HepG2 (cell line): ENCODE results near the gene ARL3. TPM values are rescaled to one million over a fixed set of nuclear protein-coding genes. Genes with fewer than 3 reads are reported as not detected.

Experiments used
- ATAC-seq: fragments of 200-7000 bp; cut with Tn5 transposase; 3 replicates; pipeline ENCODE4 v1.9.1; 2020; ENCODE audit warnings: mild to moderate bottlenecking, moderate library complexity
- BruUV-seq: library from RNA; stranded (reverse); fragments of 400-500 nt; replicated peaks from 2 replicates; lab custom pipeline; 2021; lab: Mats Ljungman, UMichigan
- CTCF ChIA-PET: fragments of 300-600 bp; formaldehyde crosslinking; extraction: SDS; loops from one replicate; lab custom pipeline; 2021; ENCODE audit warnings: low total read pairs, inconsistent platforms, low intra/inter-chr PET ratio; lab: Yijun Ruan, JAX
- POLR2A ChIA-PET: fragments of 350-600 bp; sonication (Branson Sonifier 250); formaldehyde crosslinking; loops from one replicate; lab custom pipeline; 2020; ENCODE audit warnings: antibody characterized with exemption, inconsistent platforms; lab: Yijun Ruan, JAX
- DNase-seq: peaks from one replicate; pipeline ENCODE4 v3.0.0-alpha.2; 2015; ENCODE audit warnings: low spot score
- FAIRE-seq: peaks from 3 replicates; lab custom pipeline; 2011; peaks lifted over from hg19 to GRCh38; lab: Jason Lieb, UNC
- H2AFZ ChIP-seq: one replicate; pipeline ENCODE4 v1.6.1; 2011; ENCODE audit warnings: low read length, inconsistent platforms
- H3K27ac ChIP-seq: fragments of 300-600 bp; 3 replicates; pipeline ENCODE4 v1.8.0; 2011; ENCODE audit warnings: mixed run types, mild to moderate bottlenecking, mixed read lengths, low read length, inconsistent platforms; ENCODE audit not compliant: insufficient read depth; ENCODE audit errors: extremely low read length
- H3K27me3 ChIP-seq, 2 experiments: fragments of 200-600 bp in 1 of 2; 2 replicates in 1 of 2; 3 replicates in 1 of 2; pipeline versions ENCODE4 v1.6.0 to v1.8.0; 2011; ENCODE audit warnings: low read length in 2 of 2, mild to moderate bottlenecking in 2 of 2, moderate library complexity in 2 of 2, inconsistent platforms in 1 of 2; ENCODE audit not compliant: insufficient read depth in 2 of 2, control insufficient read depth in 1 of 2
- H3K36me3 ChIP-seq, 2 experiments: fragments of 200-600 bp in 1 of 2; replicated peaks in 1 of 2; 2 replicates in 1 of 2; 3 replicates in 1 of 2; pipeline versions ENCODE4 v1.5.1 to v1.8.0; 2011; ENCODE audit warnings: low read length in 2 of 2, inconsistent platforms in 1 of 2; ENCODE audit not compliant: insufficient read depth in 2 of 2, control insufficient read depth in 1 of 2
- H3K4me1 ChIP-seq: 2 replicates; pipeline ENCODE4 v1.5.1; 2012; ENCODE audit warnings: low read length, inconsistent platforms; ENCODE audit not compliant: insufficient read depth
- H3K4me2 ChIP-seq: 2 replicates; pipeline ENCODE4 v1.6.0; 2011; ENCODE audit warnings: low read depth, low read length, inconsistent platforms
- H3K4me3 ChIP-seq, 3 experiments: fragments of 200-600 bp in 1 of 3; sonication (generic), shearing (Covaris generic) in 1 of 3; replicated peaks in 1 of 3; 2 replicates each; pipeline ENCODE4 v1.5.1; 2011 to 2016; ENCODE audit warnings: low read length in 3 of 3, inconsistent platforms in 2 of 3, low read depth in 2 of 3, mild to moderate bottlenecking in 2 of 3, control low read depth in 1 of 3, mixed read lengths in 1 of 3; ENCODE audit not compliant: insufficient read depth in 1 of 3
- H3K79me2 ChIP-seq: one replicate; pipeline ENCODE4 v1.6.1; 2011; ENCODE audit warnings: low read length, inconsistent platforms; ENCODE audit not compliant: insufficient read depth
- H3K9ac ChIP-seq: 2 replicates; pipeline ENCODE4 v1.6.0; 2011; ENCODE audit warnings: mild to moderate bottlenecking, low read depth, low read length, inconsistent platforms; ENCODE audit not compliant: insufficient read depth
- H3K9me3 ChIP-seq: 2 replicates; pipeline ENCODE4 v1.5.1; 2012; ENCODE audit warnings: mild to moderate bottlenecking, low read length
- H4K20me1 ChIP-seq: 2 replicates; pipeline ENCODE4 v1.6.0; 2011; ENCODE audit warnings: inconsistent platforms, mild to moderate bottlenecking, low read length, moderate library complexity; ENCODE audit not compliant: insufficient read depth
- ATF1 ChIP-seq: IDR thresholded peaks from 2 replicates; pipeline ENCODE4 v1.6.1; 2016; ENCODE audit warnings: mild to moderate bottlenecking, control low read depth
- HES4 ChIP-seq: sonication (generic); formaldehyde crosslinking; IDR thresholded peaks from 2 replicates; pipeline ENCODE4 v1.9.0; 2021; ENCODE audit warnings: mild to moderate bottlenecking, missing genetic modification reagents, borderline replicate concordance
- MTA1 ChIP-seq: sonication (generic); formaldehyde crosslinking; IDR thresholded peaks from 2 replicates; pipeline ENCODE4 v1.4.0; 2020; ENCODE audit warnings: missing genetic modification reagents, mild to moderate bottlenecking, borderline replicate concordance
- TOE1 ChIP-seq: sonication (generic); formaldehyde crosslinking; IDR thresholded peaks from 2 replicates; pipeline ENCODE4 v1.4.0; 2020; ENCODE audit warnings: mild to moderate bottlenecking, missing genetic modification reagents
- ZFP36L2 ChIP-seq: sonication (generic); formaldehyde crosslinking; IDR thresholded peaks from 2 replicates; pipeline ENCODE4 v1.4.0; 2020; ENCODE audit warnings: missing genetic modification reagents
- ZNF281 ChIP-seq: sonication (generic); formaldehyde crosslinking; IDR thresholded peaks from 2 replicates; pipeline ENCODE4 v1.4.0; 2020; ENCODE audit warnings: missing genetic modification reagents, borderline replicate concordance
- ZSCAN12 ChIP-seq: sonication (generic); formaldehyde crosslinking; IDR thresholded peaks from 2 replicates; pipeline ENCODE4 v1.9.0; 2021; ENCODE audit warnings: mild to moderate bottlenecking, missing genetic modification reagents
- WGBS: methylation state at CpG from one replicate; pipeline ENCODE4 v1.1.6; 2017; ENCODE audit warnings: low lambda C conversion rate; 5-methylcytosine and 5-hydroxymethylcytosine counted together
- in situ Hi-C: cut with HindIII; loops from 2 replicates; pipeline ENCODE4 v1.10.0; 2017; ENCODE audit warnings: low pct_unique_long_range_greater_than_20kb; ENCODE audit not compliant: extremely low pct_ligation_motif_present
- intact Hi-C: fragments of 100-400 bp; cut with micrococcal nuclease; formaldehyde crosslinking; loops from one replicate; pipeline ENCODE4 v1.10.0; 2022; ENCODE audit not compliant: unreplicated experiment
- polyA plus RNA-seq, 8 experiments: library from polyadenylated mRNA; depleted of rRNA in 3 of 8; stranded (reverse) in 7 of 8; unstranded in 1 of 8; fragments of >200 nt; fragmentation: Illumina TruSeq in 4 of 8; extraction: Trizol in 4 of 8; gene quantifications; 2 replicates each; pipeline versions ENCODE4 v1.2.1 to v1.2.3, GENCODE V29; 2011 to 2016; ENCODE audit warnings: low read depth in 4 of 8, missing spikeins in 1 of 8, mixed read lengths in 1 of 8; ENCODE audit not compliant: insufficient read depth in 1 of 8
- total RNA-seq, 5 experiments: library from RNA; depleted of rRNA; stranded (reverse); fragments of >200 nt; fragmentation: Illumina TruSeq; extraction: Trizol; gene quantifications; 2 replicates each; pipeline ENCODE4 v1.2.3, GENCODE V29; 2016; ENCODE audit warnings: low read depth in 1 of 5

The ARL3 gene
- total and polyA plus RNA-seq, 2 of the 13 experiments (the other 11 are each of a cell fraction or from before 2014, with no cell fraction given) = 5.2 to 6.6 TPM

- in situ Hi-C loops (no loop called here), intact Hi-C loops (no loop called here)
- Histone ChIP-seq H3K4me2 (no peak overlapping the region), H3K4me1 (peaks cover 20% of the 10 kb centered on the region; the same call in 1 of the 2 replicates), H3K36me3 (no peaks in the 10 kb centered on the region), H3K27me3 (no peaks in the 10 kb centered on the region; a peak in 1 of 5 replicates), H3K9ac (no peak overlapping the region), H3K4me3 (no peak overlapping the region), H3K79me2 (peaks cover 3% of the 10 kb centered on the region), H3K27ac (no peak overlapping the region), H4K20me1 (no peaks in the 10 kb centered on the region), H3K9me3 (no peaks in the 10 kb centered on the region), H2AFZ (no peak overlapping the region)
- DNase-seq (no peak), ATAC-seq (no peak), FAIRE-seq (no peak)
- no TSS peak for BruUV-seq
- ChIA-PET POLR2A (interaction anchor here (0.9 to 4.7 kb wide), 2 partner anchors 10 to 21 kb away, joined by 3 to 121 read pairs; no protein-coding TSS in a partner anchor), CTCF (no interaction called here)
- WGBS = 0% methylated on average over 2 of the region's 2 CpGs
- no peak for TF ChIP-seq ZSCAN12
- TF ChIP-seq HES4 (CRISPR knock-in tag) = no peak
Observed at GRCh38 chr10:102639537-102639936, 74.7 kb downstream of the ARL3 start.

GRCh38 chr10:102635377-102635776, 78.8 kb downstream of the ARL3 start:
- in situ Hi-C loops (no loop called here), intact Hi-C loops (no loop called here)
- Histone ChIP-seq H3K4me1 (peaks cover 47% of the 10 kb centered on the region), H3K27ac (no peak overlapping the region), H3K9me3 (no peaks in the 10 kb centered on the region), H2AFZ (no peak overlapping the region), H4K20me1 (no peaks in the 10 kb centered on the region), H3K36me3 (no peaks in the 10 kb centered on the region; a peak in 1 of 5 replicates), H3K4me2 (no peak overlapping the region), H3K27me3 (no peaks in the 10 kb centered on the region), H3K79me2 (no peaks in the 10 kb centered on the region), H3K9ac (no peak overlapping the region), H3K4me3 (no peak overlapping the region)
- no peak for ATAC-seq
- DNase-seq = no peak
- ChIA-PET CTCF (no interaction called here), POLR2A (interaction anchor here (1.8 kb wide), 1 partner anchor 8 kb away, joined by 5 read pairs; no protein-coding TSS in a partner anchor)
- TF ChIP-seq ZNF281 (no peak), MTA1 (CRISPR knock-in tag) (no peak), TOE1 (CRISPR knock-in tag) (no peak), ZFP36L2 (CRISPR knock-in tag) (no peak), ATF1 (CRISPR knock-in tag) (no peak)
- no TSS peak for BruUV-seq
- WGBS = 80% methylated on average over 4 of the region's 4 CpGs
- FAIRE-seq = no peak
